D721Med (cell line): Measurements from ENCODE around the gene ST3GAL4.

Experiments
- DNase-seq: peaks from one replicate; pipeline ENCODE4 v3.0.0; 2011; ENCODE audit warnings: low spot score; ENCODE audit not compliant: insufficient read length
- FAIRE-seq: peaks from 2 replicates; lab custom pipeline; 2011; peaks lifted over from hg19 to GRCh38; lab: Jason Lieb, UNC
- CTCF ChIP-seq: IDR thresholded peaks from 2 replicates; pipeline ENCODE4 v1.5.1; 2012; ENCODE audit warnings: mild to moderate bottlenecking, control low read depth; ENCODE audit not compliant: insufficient read depth; ENCODE audit errors: missing control alignments

The ST3GAL4 gene

GRCh38 chr11:126354631-126355323 is 709 bp upstream of the ST3GAL4 start:
- no peak for DNase-seq
- TF ChIP-seq CTCF = no peak

GRCh38 chr11:126355926-126356897 is 726 bp downstream of the ST3GAL4 start:
- TF ChIP-seq CTCF = no peak
- DNase-seq = no peak
- no peak for FAIRE-seq

More at GRCh38 chr11:126354631-126355323, 709 bp upstream of the ST3GAL4 start:
- no peak for FAIRE-seq

GRCh38 chr11:126357055-126357962 is 1.8 kb downstream of the ST3GAL4 start:
- DNase-seq = no peak
- TF ChIP-seq CTCF = no peak
- FAIRE-seq = no peak

GRCh38 chr11:126357969-126358762 is 2.7 kb downstream of the ST3GAL4 start:
- no peak for TF ChIP-seq CTCF
- FAIRE-seq (no peak), DNase-seq (no peak)

- TF ChIP-seq CTCF = no peak
Measured at GRCh38 chr11:126358763-126359160, 3.3 kb downstream of the ST3GAL4 start.

GRCh38 chr11:126359431-126360048 is 4.1 kb downstream of the ST3GAL4 start:
- DNase-seq (no peak), FAIRE-seq (no peak)
- TF ChIP-seq CTCF = no peak

More at GRCh38 chr11:126358763-126359160, 3.3 kb downstream of the ST3GAL4 start:
- no peak for FAIRE-seq
- DNase-seq = no peak
